Stomach (tissue), 9 donors: ENCODE measurements around the gene NIPAL1. TPM values are rescaled to one million over a fixed set of nuclear protein-coding genes. Genes with fewer than 3 reads are reported as not detected.

Experiments used
- DNase-seq, 2 donors: peaks; one replicate each; pipeline versions ENCODE4 v3.0.0 to v3.0.0-alpha.2; 2013 to 2019
- H3K27ac ChIP-seq, 5 donors: fragments of 200-600 bp in 4 of 5; sonication (generic) in 4 of 5; one replicate each; pipeline ENCODE4 v1.5.1; 2013 to 2019; ENCODE audit warnings: mild to moderate bottlenecking in 1 of 5, moderate library complexity in 1 of 5
- H3K27me3 ChIP-seq, 3 donors: fragments of 200-600 bp; sonication (generic); one replicate each; pipeline ENCODE4 v1.5.1; 2017 to 2019; ENCODE audit warnings: mixed run types in 1 of 3
- H3K36me3 ChIP-seq, 4 donors: fragments of 200-600 bp; sonication (generic); 1 replicate in 3 of 4; 2 replicates in 1 of 4; pipeline ENCODE4 v1.5.1; 2016 to 2019
- H3K4me1 ChIP-seq, 4 donors: fragments of 200-600 bp; sonication (generic); one replicate each; pipeline ENCODE4 v1.5.1; 2016 to 2019
- H3K4me3 ChIP-seq, 4 donors: fragments of 200-600 bp; sonication (generic) in 3 of 4; one replicate each; pipeline ENCODE4 v1.5.1; 2016 to 2019; ENCODE audit warnings: mild to moderate bottlenecking in 1 of 4
- H3K9me3 ChIP-seq, 4 donors: fragments of 200-600 bp; sonication (generic); one replicate each; pipeline ENCODE4 v1.5.1; 2016 to 2019
- CTCF ChIP-seq, 7 experiments: fragments of 450-650 bp in 4 of 7; fragments of 200-600 bp in 3 of 7; sonication (generic) in 3 of 7; IDR thresholded peaks; one replicate each; pipeline ENCODE4 v1.5.1; 2016 to 2019; ENCODE audit warnings: antibody characterized with exemption in 7 of 7, control low read depth in 2 of 7, mild to moderate bottlenecking in 1 of 7
- EP300 ChIP-seq: sonication (generic); formaldehyde crosslinking; IDR thresholded peaks from one replicate; pipeline ENCODE4 v1.6.1; 2017; ENCODE audit warnings: antibody characterized with exemption
- POLR2A ChIP-seq, 4 donors: fragments of 450-650 bp; IDR thresholded peaks; one replicate each; pipeline ENCODE4 v1.6.1; 2016; ENCODE audit warnings: antibody characterized with exemption in 4 of 4, control low read depth in 2 of 4, mild to moderate bottlenecking in 1 of 4, moderate library complexity in 1 of 4
- POLR2AphosphoS5 ChIP-seq, 3 donors: sonication (generic); formaldehyde crosslinking; IDR thresholded peaks; one replicate each; pipeline ENCODE4 v1.6.1; 2016; ENCODE audit warnings: antibody characterized with exemption in 3 of 3
- WGBS, 5 donors: extraction: QIAGEN DNeasy Blood & Tissue Kit in 3 of 5; methylation state at CpG; one replicate each; pipeline versions ENCODE4 v1.1.5 to v1.1.7; 2013 to 2018; 5-methylcytosine and 5-hydroxymethylcytosine counted together
- intact Hi-C: fragments of 100-400 bp; cut with DNase I; formaldehyde crosslinking; loops from one replicate; pipeline ENCODE4 v1.15.1; 2023; ENCODE audit warnings: low total_unique reads
- polyA plus RNA-seq, 3 donors: library from polyadenylated mRNA; stranded (reverse); fragments of 200-250 nt; gene quantifications; one replicate each; pipeline ENCODE4 v1.2.3, GENCODE V29; 2013
- total RNA-seq, 5 donors: library from RNA; depleted of rRNA; stranded (reverse); fragments of >200 nt; gene quantifications; one replicate each; pipeline versions ENCODE4 v1.1.0 to v1.2.3, GENCODE V29; 2014 to 2016
- donor health status: healthy with polysubstance abuse.
- donor health status: Bipolar disorder and iron deficiency.
- donor health status: healthy.

The NIPAL1 gene
- total and polyA plus RNA-seq, 8 donors, result under 0.01 to 22.0 (median 2.9) TPM; not detected in 1

- Histone ChIP-seq H3K27ac (no peak overlapping the region), H3K36me3 (peaks cover 0 to 12% (median 2%) of the 10 kb centered on the region in 4 donors), H3K9me3 (no peaks in the 10 kb centered on the region), H3K4me1 (peaks cover 4 to 18% (median 12%) of the 10 kb centered on the region in 4 donors), H3K27me3 (no peaks in the 10 kb centered on the region), H3K4me3 (no peak overlapping the region)
- intact Hi-C loops, result no loop called here
- DNase-seq, result no peak
- TF ChIP-seq EP300 (no peak), POLR2AphosphoS5 (IDR thresholded peaks at IDR 0.05) (no peak), CTCF (IDR thresholded peaks at IDR 0.05) (no peak), POLR2A (IDR thresholded peaks at IDR 0.05) (no peak)
These were observed 11.1 kb downstream of the NIPAL1 start for GRCh38 chr4:48027653-48028052.

GRCh38 chr4:48028696-48029095 lies 12.1 kb downstream of the NIPAL1 start:
- no peaks in the 10 kb centered on the region for H3K9me3 ChIP-seq
- 47 to 79% (median 65%) methylated on average over 2 of the region's 2 CpGs for WGBS, 5 donors
- no peak overlapping the region for H3K4me3 ChIP-seq
- DNase-seq, result no peak
- H3K27ac ChIP-seq, result no peak overlapping the region
- peaks cover 8 to 21% (median 17%) of the 10 kb centered on the region in 4 donors for H3K4me1 ChIP-seq
- no peak for TF ChIP-seq POLR2AphosphoS5 (IDR thresholded peaks at IDR 0.05)
- TF ChIP-seq POLR2A (IDR thresholded peaks at IDR 0.05), result no peak
- TF ChIP-seq CTCF (IDR thresholded peaks at IDR 0.05), result no peak
- no peak for TF ChIP-seq EP300
- intact Hi-C loops, result no loop called here
- H3K36me3 ChIP-seq, result peaks cover 0 to 12% (median 2%) of the 10 kb centered on the region in 4 donors
- no peaks in the 10 kb centered on the region for H3K27me3 ChIP-seq

GRCh38 chr4:48030470-48030869 lies 13.9 kb downstream of the NIPAL1 start:
- peaks cover 0 to 4% (median 0%) of the 10 kb centered on the region in 4 donors for H3K36me3 ChIP-seq
- H3K9me3 ChIP-seq, result no peaks in the 10 kb centered on the region
- no peak overlapping the region for H3K27ac ChIP-seq
- TF ChIP-seq CTCF (IDR thresholded peaks at IDR 0.05), result no peak
- no peak for TF ChIP-seq POLR2A (IDR thresholded peaks at IDR 0.05)
- no peak for TF ChIP-seq POLR2AphosphoS5 (IDR thresholded peaks at IDR 0.05)
- TF ChIP-seq EP300, result no peak
- WGBS, 5 donors, result 61 to 72% (median 64%) methylated on average over 3 of the region's 3 CpGs
- H3K4me1 ChIP-seq, result peaks cover 8 to 21% (median 17%) of the 10 kb centered on the region in 4 donors
- intact Hi-C loops, result no loop called here
- no peak for DNase-seq
- no peaks in the 10 kb centered on the region for H3K27me3 ChIP-seq
- no peak overlapping the region for H3K4me3 ChIP-seq

GRCh38 chr4:48031802-48032525 lies 15.4 kb downstream of the NIPAL1 start:
- 38 to 49% (median 41%) methylated on average over 12 of the region's 12 CpGs for WGBS, 5 donors
- H3K27ac ChIP-seq, result peak overlapping the region in 3 of 5 donors; percentile 48 to 65 (median 53)

More at GRCh38 chr4:48031802-48032525, 15.4 kb downstream of the NIPAL1 start:
- Histone ChIP-seq H3K27me3 (no peaks in the 10 kb centered on the region), H3K4me3 (no peak overlapping the region), H3K9me3 (no peaks in the 10 kb centered on the region), H3K4me1 (peaks cover 8 to 21% (median 17%) of the 10 kb centered on the region in 4 donors), H3K36me3 (no peaks in the 10 kb centered on the region)
- DNase-seq, result peak; percentile 53 to 56
- no peak for TF ChIP-seq EP300
- no peak for TF ChIP-seq CTCF (IDR thresholded peaks at IDR 0.05)
- no peak for TF ChIP-seq POLR2AphosphoS5 (IDR thresholded peaks at IDR 0.05)
- TF ChIP-seq POLR2A (IDR thresholded peaks at IDR 0.05), result no peak
- intact Hi-C loops, result no loop called here
